M059J (cell line): ENCODE results near the gene ASB13. TPM values are rescaled to one million over a fixed set of nuclear protein-coding genes. Genes with fewer than 3 reads are reported as not detected.
"Not testable (repeated sequence)": the region's sequence is repeated elsewhere in the genome, so short reads cannot be mapped to it uniquely, and the experiment has no call there.

ENCODE experiments used
- DNase-seq: peaks from one replicate; pipeline ENCODE4 v3.0.0-alpha.2; 2012; ENCODE audit warnings: low read depth
- total RNA-seq: library from RNA; depleted of rRNA; stranded (reverse); fragments of >200 nt; shearing (Covaris generic); gene quantifications from 2 replicates; pipeline ENCODE4 v1.2.3, GENCODE V29; 2014

Gene ASB13
- total RNA-seq, 1 experiment from 2014 or later, result 8.4 TPM

GRCh38 chr10:5606321-5606720 lies 60.1 kb downstream of the ASB13 start:
- DNase-seq, result no peak

GRCh38 chr10:5604961-5605360 lies 61.4 kb downstream of the ASB13 start:
- no peak for DNase-seq

- no peak for DNase-seq
Observed at GRCh38 chr10:5604236-5604925, 62.0 kb downstream of the ASB13 start.

GRCh38 chr10:5603848-5604170 lies 62.6 kb downstream of the ASB13 start:
- DNase-seq, result no peak

GRCh38 chr10:5603091-5603847 lies 63.1 kb downstream of the ASB13 start:
- DNase-seq, result no peak

GRCh38 chr10:5601826-5602495 lies 64.4 kb downstream of the ASB13 start:
- DNase-seq, result no peak

GRCh38 chr10:5600908-5601307 lies 65.5 kb downstream of the ASB13 start:
- DNase-seq, result peak; percentile 55

GRCh38 chr10:5599613-5600520 lies 66.5 kb downstream of the ASB13 start:
- DNase-seq, result no peak

GRCh38 chr10:5598085-5598690 lies 68.2 kb downstream of the ASB13 start:
- no peak for DNase-seq

- peak; percentile 76 for DNase-seq
Observed at GRCh38 chr10:5596611-5597341, 69.6 kb downstream of the ASB13 start.

GRCh38 chr10:5595994-5596471 lies 70.4 kb downstream of the ASB13 start:
- DNase-seq, result peak; percentile 95

GRCh38 chr10:5595591-5595990 lies 70.8 kb downstream of the ASB13 start:
- peak; percentile 59 for DNase-seq

- DNase-seq, result peak; percentile 40
Observed at GRCh38 chr10:5595095-5595494, 71.3 kb downstream of the ASB13 start.

GRCh38 chr10:5594271-5595049 lies 71.9 kb downstream of the ASB13 start:
- DNase-seq, result no peak

- DNase-seq, result not testable (repeated sequence)
Observed at GRCh38 chr10:5593347-5593746, 73.0 kb downstream of the ASB13 start.

GRCh38 chr10:5592070-5592469 lies 74.3 kb downstream of the ASB13 start:
- no peak for DNase-seq

GRCh38 chr10:5591336-5591824 lies 75.0 kb downstream of the ASB13 start:
- DNase-seq, result no peak

GRCh38 chr10:5590816-5591215 lies 75.6 kb downstream of the ASB13 start:
- DNase-seq, result no peak

GRCh38 chr10:5589661-5590511 lies 76.5 kb downstream of the ASB13 start:
- peak; percentile 77 for DNase-seq
